Activated gamma-delta T cell (primary cell): ENCODE data around the gene HAP1.
A peak's percentile ranks its signal among the peaks of the same experiment; 100 is the strongest.
"Not testable (repeated sequence)": the region's sequence is repeated elsewhere in the genome, so short reads cannot be mapped to it uniquely, and the experiment has no call there.

Experiments
- DNase-seq: peaks from one replicate; lab custom pipeline; 2025; lab: John Stamatoyannopoulos, UW

The HAP1 gene

GRCh38 chr17:41690497-41690896, 43.9 kb downstream of the HAP1 start:
- DNase-seq: no peak

GRCh38 chr17:41689497-41690299, 44.7 kb downstream of the HAP1 start:
- no peak for DNase-seq

- peak; percentile 97 for DNase-seq
Measured at GRCh38 chr17:41688641-41689496, 45.6 kb downstream of the HAP1 start, which contains the start of gene EIF1. TSS of gene EIF1 (plus strand) at chr17:41688885. CDS start at chr17:41689039, 154 bp downstream.

- no peak for DNase-seq
Measured at GRCh38 chr17:41687828-41688640, 46.4 kb downstream of the HAP1 start.

GRCh38 chr17:41686281-41686680, 48.2 kb downstream of the HAP1 start:
- DNase-seq: no peak

GRCh38 chr17:41685753-41686152, 48.7 kb downstream of the HAP1 start:
- DNase-seq: not testable (repeated sequence)

- no peak for DNase-seq
Measured at GRCh38 chr17:41684035-41684434, 50.4 kb downstream of the HAP1 start.

- no peak for DNase-seq
Measured at GRCh38 chr17:41683441-41684007, 50.9 kb downstream of the HAP1 start.

GRCh38 chr17:41682631-41683030, 51.8 kb downstream of the HAP1 start:
- no peak for DNase-seq

GRCh38 chr17:41681776-41682175, 52.7 kb downstream of the HAP1 start:
- no peak for DNase-seq

GRCh38 chr17:41680426-41681040, 53.9 kb downstream of the HAP1 start:
- DNase-seq: no peak

- DNase-seq: no peak
Measured at GRCh38 chr17:41679740-41680425, 54.6 kb downstream of the HAP1 start.

GRCh38 chr17:41678907-41679739, 55.3 kb downstream of the HAP1 start:
- no peak for DNase-seq

- DNase-seq: no peak
Measured at GRCh38 chr17:41678411-41678906, 56.0 kb downstream of the HAP1 start.

- no peak for DNase-seq
Measured at GRCh38 chr17:41676058-41676419, 58.4 kb downstream of the HAP1 start.

- DNase-seq: not testable (repeated sequence)
Measured at GRCh38 chr17:41675157-41676057, 59.0 kb downstream of the HAP1 start.
